ENCODE results near the gene ZDHHC14. TPM values are rescaled to one million over a fixed set of nuclear protein-coding genes. Genes with fewer than 3 reads are reported as not detected.

The ZDHHC14 gene
- total RNA-seq, 1 donor from 2014 or later: 14.4 TPM

DNA sequence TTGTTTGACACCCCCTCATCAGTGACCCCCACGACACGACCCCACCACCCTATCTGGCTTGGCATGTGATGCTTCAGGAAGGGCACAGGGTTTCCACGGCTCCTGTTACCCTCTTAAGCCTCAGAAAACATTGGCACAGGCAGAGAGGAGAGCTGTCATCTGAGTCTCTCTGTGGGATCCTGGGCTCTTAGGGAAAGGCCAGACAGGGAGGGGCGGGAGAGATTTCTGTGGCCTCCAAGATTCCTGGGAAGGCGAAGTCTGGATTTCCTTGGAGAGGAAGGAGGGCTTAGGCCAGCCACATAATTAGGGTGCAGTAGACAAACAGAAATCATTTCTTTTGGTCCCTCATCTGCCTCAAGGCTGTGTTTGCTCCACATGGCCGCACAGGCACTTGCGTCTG, 250.4 kb downstream of the ZDHHC14 start:
- Mint-ChIP-seq H3K9me3 (no peaks in the 10 kb centered on the region), H3K4me1 (ENCODE audit: low read depth) (peaks cover 6% of the 10 kb centered on the region), H3K27me3 (ENCODE audit: insufficient read depth) (peaks cover 5% of the 10 kb centered on the region), H3K4me3 (no peak overlapping the region), H3K36me3 (ENCODE audit: low read depth) (no peaks in the 10 kb centered on the region), H3K27ac (no peak overlapping the region)
- intact Hi-C loops (cut with micrococcal nuclease): no loop called here
- DNase-seq (ENCODE audit: low spot score): no peak

DNA sequence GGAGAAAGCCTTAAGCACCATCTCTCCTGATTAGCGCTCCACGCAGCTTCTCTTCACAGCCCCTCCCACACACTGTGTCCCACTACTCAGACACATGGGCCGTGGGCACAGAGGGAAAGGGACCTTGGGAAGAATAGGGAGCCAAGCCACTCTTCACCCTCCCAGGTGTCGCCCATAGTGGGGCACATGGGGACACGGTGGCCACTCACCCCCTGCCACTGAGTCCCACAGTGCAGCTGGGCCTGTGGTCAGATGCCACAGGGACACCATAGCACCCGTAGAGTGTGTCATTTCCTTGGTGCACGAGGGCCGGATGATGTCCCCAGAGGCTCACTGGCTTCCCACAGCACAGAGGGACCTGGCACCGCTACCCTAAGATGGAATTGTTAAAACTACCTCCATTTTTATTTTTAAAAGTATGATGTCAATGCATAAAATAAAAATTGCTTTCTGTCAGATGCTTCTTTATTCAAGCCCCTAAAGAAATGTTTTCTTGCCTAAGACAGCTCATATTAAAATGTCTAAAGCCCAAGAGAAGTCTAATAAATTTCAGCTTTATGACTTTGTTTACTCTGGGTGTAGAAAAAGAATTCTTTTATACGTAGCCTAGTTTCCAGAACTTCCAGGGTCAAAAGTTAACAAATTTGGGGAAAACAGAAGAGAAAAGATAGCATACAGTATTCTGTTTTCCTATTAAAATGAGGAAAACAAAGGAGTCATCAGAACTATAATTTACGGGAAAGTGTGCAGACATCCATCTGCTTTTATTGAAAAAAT, 251.0 kb downstream of the ZDHHC14 start:
- Mint-ChIP-seq H3K27ac (no peak overlapping the region), H3K27me3 (ENCODE audit: insufficient read depth) (peaks cover 5% of the 10 kb centered on the region), H3K4me1 (ENCODE audit: low read depth) (peaks cover 6% of the 10 kb centered on the region), H3K4me3 (no peak overlapping the region), H3K36me3 (ENCODE audit: low read depth) (no peaks in the 10 kb centered on the region), H3K9me3 (no peaks in the 10 kb centered on the region)
- intact Hi-C loops (cut with micrococcal nuclease): no loop called here
- no peak for DNase-seq (ENCODE audit: low spot score)

DNA sequence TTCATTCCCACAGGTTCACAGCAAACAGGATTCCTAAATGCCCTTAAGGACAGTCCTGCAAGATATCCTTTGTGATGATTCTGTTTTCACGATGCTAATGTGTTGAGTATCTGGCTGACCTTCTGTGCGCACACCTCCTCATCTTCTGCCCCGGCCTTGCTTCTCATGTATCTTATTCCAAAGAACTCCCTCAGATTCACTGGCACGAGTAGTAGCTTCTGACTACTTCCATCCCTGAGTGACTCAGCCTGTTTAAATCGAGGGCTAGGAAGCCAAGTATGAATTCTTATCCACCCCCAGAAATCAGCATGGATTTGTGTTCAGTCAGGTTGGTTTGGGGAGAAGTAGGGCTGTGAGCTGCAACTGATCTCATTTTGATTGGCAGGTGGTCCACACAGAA, 251.8 kb downstream of the ZDHHC14 start:
- intact Hi-C loops (cut with micrococcal nuclease): no loop called here
- Mint-ChIP-seq H3K27ac (no peak overlapping the region), H3K9me3 (no peaks in the 10 kb centered on the region), H3K27me3 (ENCODE audit: insufficient read depth) (peaks cover 5% of the 10 kb centered on the region), H3K36me3 (ENCODE audit: low read depth) (no peaks in the 10 kb centered on the region), H3K4me3 (no peak overlapping the region), H3K4me1 (ENCODE audit: low read depth) (peaks cover 6% of the 10 kb centered on the region)
- DNase-seq (ENCODE audit: low spot score): no peak

DNA sequence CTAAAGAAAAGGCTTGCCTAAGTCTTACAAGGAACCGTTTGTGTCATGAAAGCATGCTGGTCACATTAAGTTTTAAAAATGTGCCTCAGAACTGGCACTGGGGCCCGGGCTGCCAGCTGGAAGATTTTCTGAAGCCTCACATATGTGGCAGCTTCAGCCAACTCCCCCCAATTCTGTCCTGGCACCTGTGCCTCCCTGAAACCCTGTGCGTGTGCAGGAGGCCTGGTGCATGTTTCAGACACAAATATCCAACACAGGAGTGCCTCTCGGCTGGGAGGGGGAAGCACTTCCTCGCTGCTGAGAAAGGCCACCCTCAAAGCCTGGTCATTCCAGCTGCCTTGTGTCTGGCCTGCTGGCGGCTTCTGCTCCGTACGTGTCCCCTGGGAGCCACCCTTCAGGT, 253.6 kb downstream of the ZDHHC14 start:
- H3K27ac Mint-ChIP-seq: no peak overlapping the region
- H3K9me3 Mint-ChIP-seq: no peaks in the 10 kb centered on the region
- intact Hi-C loops (cut with micrococcal nuclease): no loop called here
- H3K27me3 Mint-ChIP-seq (ENCODE audit: insufficient read depth): peaks cover 2% of the 10 kb centered on the region
- H3K4me3 Mint-ChIP-seq: no peak overlapping the region
- DNase-seq (ENCODE audit: low spot score): no peak
- peaks cover 5% of the 10 kb centered on the region for H3K4me1 Mint-ChIP-seq (ENCODE audit: low read depth)
- H3K36me3 Mint-ChIP-seq (ENCODE audit: low read depth): no peaks in the 10 kb centered on the region

DNA sequence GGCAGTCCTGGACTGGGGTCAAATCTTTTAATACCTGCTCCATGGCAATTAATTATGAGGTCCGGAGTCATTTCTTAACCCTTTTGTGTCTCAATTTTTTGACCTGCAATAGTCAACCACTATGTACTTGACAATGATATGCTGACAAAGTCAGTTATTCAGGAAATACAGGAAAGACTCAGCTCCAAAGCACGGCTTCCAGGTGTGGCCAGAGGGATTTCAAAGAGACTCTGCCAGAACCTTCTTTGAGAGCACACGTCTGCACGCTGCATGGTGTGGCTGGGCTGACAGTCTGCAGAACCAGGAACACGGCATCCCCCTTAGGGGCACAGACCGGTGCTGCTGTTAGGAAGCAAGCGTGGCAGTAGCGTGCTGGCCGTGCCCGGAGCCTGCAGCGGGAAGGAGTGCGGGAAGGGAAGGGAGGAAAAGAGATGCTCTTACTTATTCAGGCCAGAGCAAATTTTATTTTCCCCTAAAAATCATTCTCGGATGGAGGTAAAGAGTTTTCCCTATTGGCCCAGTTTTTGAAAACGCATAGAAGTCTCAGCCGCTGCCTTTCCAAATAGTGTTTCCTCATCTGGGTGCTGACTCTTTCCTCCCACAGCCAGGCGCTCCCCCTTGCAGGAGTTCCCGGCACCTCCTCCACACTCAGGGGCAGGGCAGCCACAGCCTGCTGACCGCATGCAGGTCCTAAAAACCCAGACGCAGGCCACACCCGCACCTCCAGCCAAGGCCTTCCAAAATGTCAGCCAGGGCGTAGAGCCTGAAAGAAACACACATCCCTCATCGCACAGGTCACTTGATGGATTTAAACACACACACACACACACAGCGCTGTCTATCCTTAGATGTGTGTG, 254.6 kb downstream of the ZDHHC14 start:
- intact Hi-C loops (cut with micrococcal nuclease): no loop called here
- peaks cover 8% of the 10 kb centered on the region for H3K4me1 Mint-ChIP-seq (ENCODE audit: low read depth)
- H3K9me3 Mint-ChIP-seq: no peaks in the 10 kb centered on the region
- H3K27me3 Mint-ChIP-seq (ENCODE audit: insufficient read depth): no peaks in the 10 kb centered on the region
- DNase-seq (ENCODE audit: low spot score): no peak
- H3K36me3 Mint-ChIP-seq (ENCODE audit: low read depth): no peaks in the 10 kb centered on the region
- no peak overlapping the region for H3K4me3 Mint-ChIP-seq
- no peak overlapping the region for H3K27ac Mint-ChIP-seq

DNA sequence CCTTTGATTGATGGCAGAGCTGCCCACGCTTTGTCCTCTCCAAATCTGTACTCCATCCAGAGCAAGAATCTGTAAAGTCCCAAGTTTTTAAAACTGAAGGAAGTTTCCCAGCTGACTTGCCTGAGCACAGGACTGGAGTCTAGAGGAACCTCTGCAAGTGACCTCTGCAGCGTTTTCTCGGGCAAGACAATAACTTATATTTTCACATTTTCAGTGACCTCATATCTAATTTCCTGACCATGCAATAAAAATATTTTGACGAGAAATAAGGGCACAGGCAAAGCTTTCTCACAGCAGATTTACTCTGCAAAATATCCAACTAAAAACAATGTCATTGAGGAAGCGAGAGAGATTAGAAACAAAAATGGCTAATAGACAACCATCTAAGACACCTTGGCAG, 256.5 kb downstream of the ZDHHC14 start:
- H3K27ac Mint-ChIP-seq: no peak overlapping the region
- intact Hi-C loops (cut with micrococcal nuclease): no loop called here
- no peaks in the 10 kb centered on the region for H3K36me3 Mint-ChIP-seq (ENCODE audit: low read depth)
- no peak for DNase-seq (ENCODE audit: low spot score)
- H3K27me3 Mint-ChIP-seq (ENCODE audit: insufficient read depth): no peaks in the 10 kb centered on the region
- no peaks in the 10 kb centered on the region for H3K9me3 Mint-ChIP-seq
- peaks cover 8% of the 10 kb centered on the region for H3K4me1 Mint-ChIP-seq (ENCODE audit: low read depth)
- H3K4me3 Mint-ChIP-seq: no peak overlapping the region

DNA sequence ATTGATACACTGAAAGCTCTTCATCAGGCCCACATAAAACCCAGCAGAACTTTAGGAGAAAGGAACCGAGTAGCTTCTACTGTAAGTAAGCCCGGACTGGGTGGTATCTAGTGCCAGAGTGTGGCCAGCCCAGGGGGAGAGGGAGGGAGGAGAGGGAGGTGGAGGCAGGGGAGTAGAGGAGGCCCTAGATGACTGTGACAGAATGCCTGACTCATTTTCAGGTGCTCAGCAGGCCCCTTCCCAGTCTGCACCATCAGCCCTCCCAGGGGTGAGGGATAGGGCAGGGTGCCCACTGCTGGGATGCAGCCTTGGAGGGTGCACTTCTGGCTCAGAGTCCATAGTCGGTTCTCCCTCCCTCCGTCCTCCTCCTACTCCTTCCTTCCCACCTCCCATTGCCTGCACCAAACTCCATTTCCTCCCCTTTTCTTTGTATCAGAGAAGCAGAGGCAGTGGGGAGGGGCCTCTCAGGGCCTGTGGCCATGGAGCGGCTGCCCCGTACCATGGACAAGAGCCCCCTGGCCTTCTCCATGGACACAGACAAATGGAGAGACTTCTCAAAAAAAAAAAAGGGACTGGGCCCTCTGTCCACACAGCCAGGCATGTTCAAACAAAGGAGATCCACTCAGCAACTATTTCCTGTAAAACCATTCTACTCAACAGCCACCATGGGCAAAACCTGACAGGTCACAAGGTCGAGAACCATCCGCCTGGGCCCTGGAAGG, 257.1 kb downstream of the ZDHHC14 start:
- intact Hi-C loops (cut with micrococcal nuclease): no loop called here
- H3K36me3 Mint-ChIP-seq (ENCODE audit: low read depth): no peaks in the 10 kb centered on the region
- DNase-seq (ENCODE audit: low spot score): no peak
- no peak overlapping the region for H3K4me3 Mint-ChIP-seq
- H3K9me3 Mint-ChIP-seq: no peaks in the 10 kb centered on the region
- H3K27me3 Mint-ChIP-seq (ENCODE audit: insufficient read depth): no peaks in the 10 kb centered on the region
- no peak overlapping the region for H3K27ac Mint-ChIP-seq
- peaks cover 8% of the 10 kb centered on the region for H3K4me1 Mint-ChIP-seq (ENCODE audit: low read depth)

DNA sequence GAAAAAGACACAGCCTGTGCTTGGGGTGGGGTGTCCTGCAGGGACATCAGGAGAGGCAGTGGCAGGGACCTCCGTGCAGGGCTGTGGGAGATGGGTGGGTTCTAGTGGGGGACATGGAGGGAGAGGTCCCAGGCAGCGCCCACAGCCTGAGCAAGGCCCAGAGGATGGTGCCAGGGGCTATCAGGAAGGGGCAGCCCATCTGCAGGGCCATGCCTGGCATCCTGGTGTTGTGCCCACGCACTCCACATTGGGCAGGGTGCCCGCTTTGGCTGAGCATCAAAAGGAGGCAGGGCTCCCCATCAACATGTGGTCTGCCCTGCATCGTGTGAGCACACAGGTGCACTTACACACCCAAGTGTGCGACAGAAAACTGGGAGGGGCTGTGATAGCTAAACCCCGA, 257.8 kb downstream of the ZDHHC14 start:
- Mint-ChIP-seq H3K9me3 (no peaks in the 10 kb centered on the region), H3K27me3 (ENCODE audit: insufficient read depth) (no peaks in the 10 kb centered on the region), H3K4me3 (no peak overlapping the region), H3K27ac (no peak overlapping the region), H3K4me1 (ENCODE audit: low read depth) (peaks cover 8% of the 10 kb centered on the region), H3K36me3 (ENCODE audit: low read depth) (no peaks in the 10 kb centered on the region)
- intact Hi-C loops (cut with micrococcal nuclease): no loop called here
- no peak for DNase-seq (ENCODE audit: low spot score)

DNA sequence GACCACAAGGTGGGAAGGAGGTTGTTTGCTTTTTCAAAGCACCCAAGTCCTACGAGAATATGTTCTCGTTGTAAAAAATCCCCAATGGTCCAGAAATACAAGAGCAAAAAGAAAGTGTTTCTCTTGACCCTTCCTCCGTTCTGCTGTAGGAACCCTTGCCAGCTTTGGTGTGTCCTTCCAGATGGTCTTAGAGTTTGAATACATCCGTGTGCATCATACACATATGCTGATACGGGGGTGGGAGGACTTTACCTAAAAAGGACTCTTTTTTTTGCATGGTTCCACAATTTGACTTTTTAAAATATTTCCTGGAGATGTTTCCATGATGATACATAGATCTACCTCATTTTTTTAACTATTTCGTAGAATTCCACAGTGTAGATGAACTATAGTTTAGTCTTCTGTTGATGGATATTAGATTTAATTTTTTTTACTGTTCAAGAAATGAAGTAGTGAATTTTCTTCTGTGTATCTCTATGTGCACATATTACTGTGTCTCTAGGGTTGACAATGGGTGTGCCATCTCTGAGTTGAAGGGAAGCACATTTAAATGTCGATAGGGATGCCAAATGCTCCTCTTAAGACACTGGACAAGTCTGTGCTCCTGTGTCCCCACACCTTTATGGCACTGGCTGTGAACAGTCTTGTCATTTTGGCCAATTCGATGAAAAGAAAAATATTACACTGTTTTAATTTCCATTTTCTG, 259.9 kb downstream of the ZDHHC14 start:
- intact Hi-C loops (cut with micrococcal nuclease): no loop called here
- H3K36me3 Mint-ChIP-seq (ENCODE audit: low read depth): peaks cover 2% of the 10 kb centered on the region
- no peaks in the 10 kb centered on the region for H3K27me3 Mint-ChIP-seq (ENCODE audit: insufficient read depth)
- no peak for DNase-seq (ENCODE audit: low spot score)
- no peak overlapping the region for H3K4me3 Mint-ChIP-seq
- no peak overlapping the region for H3K27ac Mint-ChIP-seq
- no peaks in the 10 kb centered on the region for H3K9me3 Mint-ChIP-seq
- H3K4me1 Mint-ChIP-seq (ENCODE audit: low read depth): peaks cover 8% of the 10 kb centered on the region

DNA sequence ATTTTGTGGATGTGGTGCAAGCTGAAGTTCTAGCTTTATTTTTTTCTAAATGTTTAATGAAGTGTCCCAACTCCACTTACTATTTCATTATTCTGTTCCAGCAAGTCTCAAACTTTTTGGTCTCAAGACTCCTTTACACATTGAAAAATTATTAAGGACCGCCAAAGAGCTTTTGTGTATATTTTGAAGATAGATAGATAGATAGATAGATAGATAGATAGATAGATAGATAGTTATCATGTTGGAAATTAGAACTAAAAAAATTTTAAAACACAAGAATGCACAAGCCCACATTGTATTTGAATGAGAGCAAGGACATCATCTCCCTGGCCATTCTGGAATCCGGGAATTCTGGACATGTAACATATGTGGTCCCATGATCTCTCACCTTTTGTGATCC, 260.8 kb downstream of the ZDHHC14 start:
- Mint-ChIP-seq H3K27me3 (ENCODE audit: insufficient read depth) (no peaks in the 10 kb centered on the region), H3K4me3 (no peak overlapping the region), H3K36me3 (ENCODE audit: low read depth) (peaks cover 4% of the 10 kb centered on the region), H3K9me3 (no peaks in the 10 kb centered on the region), H3K4me1 (ENCODE audit: low read depth) (peaks cover 9% of the 10 kb centered on the region), H3K27ac (no peak overlapping the region)
- intact Hi-C loops (cut with micrococcal nuclease): no loop called here
- no peak for DNase-seq (ENCODE audit: low spot score)

DNA sequence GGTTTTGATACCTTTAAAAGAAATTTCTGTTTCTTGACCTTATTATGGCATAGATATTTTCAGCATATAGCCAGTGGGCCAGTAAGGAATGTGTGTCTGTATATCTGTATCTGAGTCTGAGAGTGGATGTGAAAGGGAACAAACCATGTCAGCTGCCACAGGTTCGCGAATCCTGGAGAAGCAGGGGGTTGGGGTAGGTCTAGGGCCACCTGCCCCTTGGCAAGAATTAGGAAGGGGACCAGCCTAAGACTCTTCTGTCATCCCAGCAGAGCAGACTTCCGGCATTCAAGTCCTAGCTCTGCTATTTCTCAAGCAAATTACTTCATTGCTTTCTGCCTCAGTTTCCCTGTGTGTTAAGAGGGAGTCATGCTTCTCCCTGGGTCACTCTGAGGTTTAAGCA, 261.7 kb downstream of the ZDHHC14 start:
- Mint-ChIP-seq H3K27me3 (ENCODE audit: insufficient read depth) (no peaks in the 10 kb centered on the region), H3K36me3 (ENCODE audit: low read depth) (peaks cover 10% of the 10 kb centered on the region), H3K9me3 (no peaks in the 10 kb centered on the region), H3K4me1 (ENCODE audit: low read depth) (peaks cover 18% of the 10 kb centered on the region), H3K27ac (no peak overlapping the region), H3K4me3 (no peak overlapping the region)
- no peak for DNase-seq (ENCODE audit: low spot score)
- intact Hi-C loops (cut with micrococcal nuclease): no loop called here

DNA sequence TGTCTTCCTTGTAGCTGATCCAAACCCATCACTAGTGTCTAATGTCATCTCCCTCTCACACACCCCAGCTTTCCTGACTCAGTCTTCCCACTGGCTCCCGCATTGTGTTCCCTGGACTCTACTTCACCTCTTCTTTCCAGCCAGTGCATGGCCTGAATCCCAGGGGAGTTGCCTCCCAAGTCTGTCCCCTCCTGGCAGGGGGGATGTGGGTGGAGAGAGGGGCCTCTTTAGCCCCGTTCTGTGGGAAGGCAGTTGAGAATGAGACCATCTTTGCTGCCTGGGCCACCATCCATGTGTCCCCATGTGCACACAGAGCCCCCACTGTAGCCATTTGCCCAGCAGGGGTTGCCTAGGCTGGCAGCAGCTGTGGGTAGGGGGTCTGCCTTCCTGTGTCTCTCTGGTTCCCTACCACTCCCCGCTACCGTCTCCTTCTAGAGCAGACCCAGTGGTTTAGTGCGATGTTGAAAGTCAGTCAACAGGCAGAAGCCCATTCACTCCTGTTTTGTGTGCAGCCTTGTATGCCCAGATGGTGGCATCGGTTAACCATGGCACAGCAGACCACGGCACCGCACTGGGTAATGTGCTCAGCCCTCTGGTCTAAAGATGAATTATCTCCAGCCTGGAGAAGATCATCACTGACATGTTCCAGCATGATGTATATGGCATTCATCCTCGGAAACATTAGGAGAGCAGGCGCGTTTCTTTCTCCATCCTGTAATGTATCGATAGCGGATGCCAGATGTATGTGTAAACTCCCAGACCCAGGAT, 263.2 kb downstream of the ZDHHC14 start:
- Mint-ChIP-seq H3K9me3 (no peaks in the 10 kb centered on the region), H3K4me1 (ENCODE audit: low read depth) (peaks cover 24% of the 10 kb centered on the region), H3K27ac (no peak overlapping the region), H3K4me3 (no peak overlapping the region), H3K36me3 (ENCODE audit: low read depth) (peaks cover 14% of the 10 kb centered on the region), H3K27me3 (ENCODE audit: insufficient read depth) (no peaks in the 10 kb centered on the region)
- DNase-seq (ENCODE audit: low spot score): no peak
- intact Hi-C loops (cut with micrococcal nuclease): loop anchor here (1.0 kb wide), 1 partner anchor 229 kb away; no protein-coding TSS in a partner anchor

Measured in activated T-helper 1 cell treated with anti-CD3 and anti-CD28 coated beads, Interleukin-12 subunit alpha, Interleukin-12 subunit beta, Interleukin-2, Interleukin-4 antibody, amounts not matched to agents 30 ng/mL and 10 ng/mL and 1 ng/mL, durations not matched to agents 14 hours and 24 hours and 36 hours (primary cell).